ENCODE data around the gene ASIC3. TPM values are rescaled to one million over a fixed set of nuclear protein-coding genes. Genes with fewer than 3 reads are reported as not detected.
A peak's percentile ranks its signal among the peaks of the same experiment; 100 is the strongest.

The ASIC3 gene
- total and polyA plus RNA-seq, 3 donors from 2014 or later, result 20.8 to 37.9 (median 27.5) TPM

DNA sequence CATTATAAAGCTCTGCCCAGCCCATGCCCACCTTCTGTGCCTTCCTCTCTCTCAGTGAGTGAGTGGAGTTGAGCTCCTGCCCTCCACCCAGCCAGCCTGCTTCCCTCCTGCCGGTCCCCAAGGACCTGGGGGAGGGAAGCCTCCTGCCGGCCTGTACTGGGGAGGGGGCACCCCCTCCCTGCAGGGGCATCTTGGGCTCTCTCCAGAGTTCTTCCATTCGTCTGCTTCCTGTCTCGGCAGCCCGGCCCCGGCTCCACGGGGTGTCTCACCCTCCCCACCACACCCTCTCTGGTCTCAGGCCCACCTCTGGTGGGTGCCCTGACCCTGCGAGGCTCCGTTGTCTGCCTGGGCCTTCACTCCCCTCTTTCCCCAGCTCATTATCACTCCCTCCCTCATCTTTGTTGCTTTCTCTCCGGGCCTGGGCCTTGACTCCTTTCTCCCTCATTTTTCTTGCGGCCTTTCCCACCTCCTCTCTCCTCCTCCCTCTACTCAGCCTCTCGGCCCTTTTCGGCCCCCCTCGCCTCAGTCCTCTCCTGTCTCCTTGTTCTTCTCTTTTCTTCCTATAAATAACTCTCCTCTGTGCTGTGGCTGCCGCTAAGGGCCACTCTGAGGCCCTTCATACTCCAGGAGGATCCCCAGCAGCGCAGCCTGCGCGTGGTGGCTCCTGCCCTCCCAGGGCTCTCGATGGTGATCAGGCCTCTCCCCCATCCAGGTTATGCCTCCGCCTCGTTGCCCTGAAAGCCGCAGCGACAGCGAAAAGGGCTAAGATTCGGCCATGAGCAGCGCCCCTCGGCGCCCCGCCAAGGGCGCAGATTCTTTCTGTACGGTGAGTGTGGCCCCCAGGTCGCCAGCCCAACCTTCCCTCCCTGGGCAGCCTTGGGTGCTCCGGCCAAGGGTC lies 13.1 kb downstream of the ASIC3 start:
- Histone ChIP-seq H3K4me1 (peaks cover 45% of the 10 kb centered on the region), H3K36me3 (ENCODE audit: low read depth, missing control alignments) (no peaks in the 10 kb centered on the region), H3K4me3 (peak overlapping the region in 1 of 2 donors; percentile 93), H3K9me3 (no peaks in the 10 kb centered on the region), H3K27me3 (no peaks in the 10 kb centered on the region), H3K27ac (peak overlapping the region; percentile 2 to 98)
- TF ChIP-seq, protein P1, sequence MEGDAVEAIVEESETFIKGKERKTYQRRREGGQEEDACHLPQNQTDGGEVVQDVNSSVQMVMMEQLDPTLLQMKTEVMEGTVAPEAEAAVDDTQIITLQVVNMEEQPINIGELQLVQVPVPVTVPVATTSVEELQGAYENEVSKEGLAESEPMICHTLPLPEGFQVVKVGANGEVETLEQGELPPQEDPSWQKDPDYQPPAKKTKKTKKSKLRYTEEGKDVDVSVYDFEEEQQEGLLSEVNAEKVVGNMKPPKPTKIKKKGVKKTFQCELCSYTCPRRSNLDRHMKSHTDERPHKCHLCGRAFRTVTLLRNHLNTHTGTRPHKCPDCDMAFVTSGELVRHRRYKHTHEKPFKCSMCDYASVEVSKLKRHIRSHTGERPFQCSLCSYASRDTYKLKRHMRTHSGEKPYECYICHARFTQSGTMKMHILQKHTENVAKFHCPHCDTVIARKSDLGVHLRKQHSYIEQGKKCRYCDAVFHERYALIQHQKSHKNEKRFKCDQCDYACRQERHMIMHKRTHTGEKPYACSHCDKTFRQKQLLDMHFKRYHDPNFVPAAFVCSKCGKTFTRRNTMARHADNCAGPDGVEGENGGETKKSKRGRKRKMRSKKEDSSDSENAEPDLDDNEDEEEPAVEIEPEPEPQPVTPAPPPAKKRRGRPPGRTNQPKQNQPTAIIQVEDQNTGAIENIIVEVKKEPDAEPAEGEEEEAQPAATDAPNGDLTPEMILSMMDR (IDR thresholded peaks at IDR 0.05), result no peak
- no peak for TF ChIP-seq POLR2A (IDR thresholded peaks at IDR 0.05)
- no peak for DNase-seq
- intact Hi-C loops (cut with DNase I; ENCODE audit: low total_unique reads), result no loop called here
- WGBS, 2 donors, result 49 to 52% methylated on average over 22 to 33 of the region's 33 CpGs

DNA sequence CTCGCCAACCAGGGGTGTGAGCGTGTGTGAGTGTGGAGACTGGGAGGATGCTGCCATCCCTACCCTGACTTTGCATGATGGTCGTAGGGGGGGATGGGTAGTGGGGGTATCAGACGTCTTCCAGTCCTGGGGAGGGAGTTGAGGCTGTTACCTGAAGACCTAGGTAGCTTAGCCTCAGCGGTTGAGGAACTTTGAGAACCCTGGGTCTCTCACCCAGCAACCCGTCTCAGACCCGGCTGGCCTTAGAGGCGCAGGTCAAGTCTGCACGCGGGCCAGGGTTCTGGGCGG lies 13.7 kb downstream of the ASIC3 start:
- TF ChIP-seq, protein P1 (IDR thresholded peaks at IDR 0.05), result no peak
- no peak for TF ChIP-seq POLR2A (IDR thresholded peaks at IDR 0.05)
- H3K4me1 ChIP-seq, result peaks cover 42% of the 10 kb centered on the region
- H3K9me3 ChIP-seq, result no peaks in the 10 kb centered on the region
- intact Hi-C loops (cut with DNase I; ENCODE audit: low total_unique reads), result no loop called here
- H3K27ac ChIP-seq, result peak overlapping the region in 1 of 2 donors; percentile 2
- peak overlapping the region in 1 of 2 donors; percentile 20 for H3K4me3 ChIP-seq
- H3K27me3 ChIP-seq, result no peaks in the 10 kb centered on the region
- 35 to 38% methylated on average over 2 to 11 of the region's 11 CpGs for WGBS, 2 donors
- no peaks in the 10 kb centered on the region for H3K36me3 ChIP-seq (ENCODE audit: low read depth, missing control alignments)
- DNase-seq, result no peak

DNA sequence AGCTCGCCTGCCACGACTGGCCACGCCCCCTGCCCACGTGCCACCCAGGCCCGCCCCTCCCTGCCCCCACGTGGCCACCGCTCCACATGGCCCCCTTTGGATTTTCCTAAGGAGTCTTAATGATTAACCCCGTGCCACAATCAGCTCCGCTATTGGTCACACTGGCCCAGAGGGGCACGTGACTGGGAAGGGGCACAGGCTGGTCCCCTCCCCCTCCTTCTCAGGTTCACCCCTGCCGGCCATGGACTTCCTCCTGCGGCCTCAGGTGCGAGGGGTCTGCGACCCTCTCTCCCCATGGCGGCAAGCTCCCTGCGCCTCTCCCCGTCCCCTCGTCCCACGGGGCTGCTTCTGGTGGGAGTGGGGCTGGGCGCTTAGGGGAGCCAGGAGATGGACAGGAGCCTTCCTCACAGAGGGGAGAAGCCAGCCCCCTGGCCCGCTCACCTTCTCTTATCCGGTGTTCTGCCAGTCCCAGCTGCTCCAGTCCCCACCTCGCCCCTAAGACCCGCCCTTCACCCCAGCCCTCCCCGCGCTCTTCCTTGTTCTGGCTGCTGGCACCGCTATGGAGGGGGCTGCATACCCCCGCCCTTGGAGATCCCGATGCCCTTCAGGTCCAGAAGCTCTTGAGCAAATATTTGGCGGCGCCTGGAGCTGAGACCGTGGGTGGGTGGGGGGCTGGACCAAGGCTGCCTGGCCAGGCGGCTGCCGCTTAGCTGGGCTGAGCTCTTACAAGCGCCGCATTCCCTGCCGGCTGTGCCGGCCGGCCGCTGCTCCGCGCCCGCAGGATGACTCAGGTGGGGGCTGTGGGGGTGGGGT lies 14.3 kb downstream of the ASIC3 start:
- H3K27me3 ChIP-seq, result no peaks in the 10 kb centered on the region
- H3K9me3 ChIP-seq, result no peaks in the 10 kb centered on the region
- peaks cover 39% of the 10 kb centered on the region for H3K4me1 ChIP-seq
- DNase-seq, result peak; percentile 77
- H3K4me3 ChIP-seq, result peak overlapping the region in 1 of 2 donors; percentile 20
- intact Hi-C loops (cut with DNase I; ENCODE audit: low total_unique reads), result no loop called here
- TF ChIP-seq POLR2A (IDR thresholded peaks at IDR 0.05), result no peak
- TF ChIP-seq, protein P1 (IDR thresholded peaks at IDR 0.05), result no peak
- H3K36me3 ChIP-seq (ENCODE audit: low read depth, missing control alignments), result no peaks in the 10 kb centered on the region
- peak overlapping the region; percentile 41 to 55 for H3K27ac ChIP-seq
- WGBS, 2 donors, result 35 to 44% methylated on average over 25 to 34 of the region's 43 CpGs

DNA sequence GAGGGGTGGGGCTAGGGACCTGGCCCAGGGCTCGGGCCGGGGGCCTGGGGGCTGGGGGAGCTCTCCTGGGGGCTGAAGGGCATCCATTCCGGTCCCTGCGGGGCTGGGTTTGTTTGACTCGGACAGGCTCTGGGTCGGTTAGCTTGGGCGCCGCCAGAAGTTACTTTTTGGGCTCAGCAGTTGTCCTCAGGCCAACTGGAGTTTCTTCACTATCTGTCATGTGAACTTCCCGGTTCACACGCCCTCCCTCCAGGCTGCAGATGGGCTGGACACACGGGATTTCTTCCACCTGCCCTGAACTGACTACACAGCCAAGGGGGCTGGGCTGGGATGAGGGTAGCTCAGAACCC lies 14.9 kb downstream of the ASIC3 start:
- intact Hi-C loops (cut with DNase I; ENCODE audit: low total_unique reads), result no loop called here
- 10 to 44% methylated on average over 5 to 11 of the region's 11 CpGs for WGBS, 2 donors
- peak overlapping the region in 1 of 2 donors; percentile 20 for H3K4me3 ChIP-seq

More for the DNA sequence above, 14.9 kb downstream of the ASIC3 start:
- H3K9me3 ChIP-seq, result no peaks in the 10 kb centered on the region
- H3K27ac ChIP-seq, result peak overlapping the region; percentile 41 to 55
- H3K27me3 ChIP-seq, result no peaks in the 10 kb centered on the region
- peaks cover 39% of the 10 kb centered on the region for H3K4me1 ChIP-seq
- H3K36me3 ChIP-seq (ENCODE audit: low read depth, missing control alignments), result no peaks in the 10 kb centered on the region
- DNase-seq, result peak; percentile 80
- no peak for TF ChIP-seq POLR2A (IDR thresholded peaks at IDR 0.05)
- TF ChIP-seq, protein P1 (IDR thresholded peaks at IDR 0.05), result no peak
